Astrocyte (in vitro differentiated cells and primary cell): ENCODE measurements around the gene FAM241A. TPM values are rescaled to one million over a fixed set of nuclear protein-coding genes. Genes with fewer than 3 reads are reported as not detected.

Source experiments
- DNase-seq: peaks from one replicate; pipeline ENCODE4 v3.0.0-alpha.2; 2010; ENCODE audit warnings: low read depth
- FAIRE-seq: peaks from 2 replicates; lab custom pipeline; 2011; peaks lifted over from hg19 to GRCh38; lab: Jason Lieb, UNC
- H2AFZ ChIP-seq: 2 replicates; pipeline ENCODE4 v1.6.0; 2012; ENCODE audit warnings: low read depth, low read length, inconsistent platforms
- H3K27ac ChIP-seq: 2 replicates; pipeline ENCODE4 v1.5.1; 2011; ENCODE audit warnings: low read depth, low read length, inconsistent platforms
- H3K27me3 ChIP-seq: 2 replicates; pipeline ENCODE4 v1.6.0; 2011; ENCODE audit warnings: low read length, inconsistent platforms; ENCODE audit not compliant: insufficient read depth
- H3K36me3 ChIP-seq: 2 replicates; pipeline ENCODE4 v1.5.1; 2011; ENCODE audit warnings: low read length, inconsistent platforms; ENCODE audit not compliant: insufficient read depth
- H3K4me1 ChIP-seq: 2 replicates; pipeline ENCODE4 v1.5.1; 2011; ENCODE audit warnings: low read length, inconsistent platforms; ENCODE audit not compliant: insufficient read depth
- H3K4me2 ChIP-seq: 2 replicates; pipeline ENCODE4 v1.6.0; 2012; ENCODE audit warnings: low read length, inconsistent platforms
- H3K4me3 ChIP-seq: 2 replicates; pipeline ENCODE4 v1.5.1; 2011; ENCODE audit warnings: low read depth, mild to moderate bottlenecking, low read length, inconsistent platforms; ENCODE audit not compliant: insufficient read depth
- H3K79me2 ChIP-seq: 2 replicates; pipeline ENCODE4 v1.6.0; 2012; ENCODE audit warnings: mild to moderate bottlenecking, low read length, inconsistent platforms; ENCODE audit not compliant: insufficient read depth
- H3K9ac ChIP-seq: 2 replicates; pipeline ENCODE4 v1.6.0; 2012; ENCODE audit warnings: mild to moderate bottlenecking, low read length, inconsistent platforms
- H3K9me3 ChIP-seq: 2 replicates; pipeline ENCODE4 v1.5.1; 2012; ENCODE audit warnings: low read depth, mild to moderate bottlenecking, low read length, inconsistent platforms; ENCODE audit not compliant: insufficient read depth
- H4K20me1 ChIP-seq: 2 replicates; pipeline ENCODE4 v1.6.0; 2012; ENCODE audit warnings: low read length, inconsistent platforms; ENCODE audit not compliant: insufficient read depth
- H3K27ac Mint-ChIP-seq: one replicate; pipeline ENCODE4 v1.8.0; 2021; ENCODE audit warnings: mild to moderate bottlenecking, mixed read lengths; ENCODE audit not compliant: unreplicated experiment
- H3K27me3 Mint-ChIP-seq: one replicate; pipeline ENCODE4 v1.8.0; 2021; ENCODE audit warnings: low read depth, mixed read lengths; ENCODE audit not compliant: unreplicated experiment
- H3K36me3 Mint-ChIP-seq: one replicate; pipeline ENCODE4 v1.8.0; 2021; ENCODE audit warnings: low read depth, mixed read lengths; ENCODE audit not compliant: unreplicated experiment
- H3K4me1 Mint-ChIP-seq: one replicate; pipeline ENCODE4 v1.8.0; 2021; ENCODE audit warnings: low read depth, mixed read lengths; ENCODE audit not compliant: unreplicated experiment
- H3K4me3 Mint-ChIP-seq: one replicate; pipeline ENCODE4 v1.8.0; 2021; ENCODE audit warnings: mild to moderate bottlenecking, moderate library complexity, mixed read lengths; ENCODE audit not compliant: unreplicated experiment
- H3K9me3 Mint-ChIP-seq: one replicate; pipeline ENCODE4 v1.8.0; 2021; ENCODE audit warnings: mild to moderate bottlenecking, mixed read lengths; ENCODE audit not compliant: unreplicated experiment
- EZH2 ChIP-seq: IDR thresholded peaks from 2 replicates; pipeline ENCODE4 v1.6.1; 2012; ENCODE audit warnings: mild to moderate bottlenecking, low read length, inconsistent platforms; ENCODE audit not compliant: insufficient read depth
- total RNA-seq: library from RNA; stranded (reverse); gene quantifications from 2 replicates; pipeline ENCODE4 v1.2.1, GENCODE V29; 2021
- TF ChIP-seq, protein P1 (sequence below): IDR thresholded peaks from 2 replicates; pipeline ENCODE4 v1.5.1; 2011; ENCODE audit warnings: low read depth, mild to moderate bottlenecking, inconsistent platforms, low read length, moderate library complexity; ENCODE audit not compliant: insufficient read depth

The FAM241A gene
- total RNA-seq, 1 donor from 2014 or later: 1.7 TPM

DNA sequence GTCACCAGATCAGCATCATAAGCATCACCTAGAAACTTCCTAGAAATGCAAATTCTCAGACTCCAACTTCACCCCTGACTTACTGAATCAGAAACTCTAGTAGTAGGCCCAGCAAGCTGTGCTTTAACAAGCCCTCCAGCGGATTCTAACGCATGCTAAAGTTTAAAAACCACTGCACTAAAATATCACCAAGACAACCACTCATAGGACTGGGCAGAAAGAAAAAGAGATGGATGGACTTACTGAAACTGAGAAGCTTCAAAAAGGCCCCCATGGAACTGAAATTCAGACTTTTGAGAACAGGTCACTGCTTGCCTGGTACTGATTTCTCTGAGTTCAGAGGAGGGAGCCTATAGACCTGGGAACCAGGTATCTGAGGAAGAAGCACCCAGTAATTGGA lies 40.1 kb downstream of the FAM241A start:
- Mint-ChIP-seq H3K27ac (no peak overlapping the region), H3K9me3 (peaks cover 1% of the 10 kb centered on the region), H3K4me3 (no peak overlapping the region), H3K27me3 (no peaks in the 10 kb centered on the region), H3K36me3 (no peaks in the 10 kb centered on the region), H3K4me1 (no peaks in the 10 kb centered on the region)
- H3K27me3 ChIP-seq: no peaks in the 10 kb centered on the region
- FAIRE-seq: no peak
- H3K4me3 ChIP-seq: no peak overlapping the region
- no peak for DNase-seq
- H3K27ac ChIP-seq: no peak overlapping the region
- H3K9me3 ChIP-seq: no peaks in the 10 kb centered on the region
- H3K4me1 ChIP-seq: no peaks in the 10 kb centered on the region
- no peak overlapping the region for H2AFZ ChIP-seq
- no peak overlapping the region for H3K9ac ChIP-seq
- no peaks in the 10 kb centered on the region for H3K36me3 ChIP-seq
- H4K20me1 ChIP-seq: no peaks in the 10 kb centered on the region
- TF ChIP-seq EZH2: no peak
- TF ChIP-seq, protein P1, sequence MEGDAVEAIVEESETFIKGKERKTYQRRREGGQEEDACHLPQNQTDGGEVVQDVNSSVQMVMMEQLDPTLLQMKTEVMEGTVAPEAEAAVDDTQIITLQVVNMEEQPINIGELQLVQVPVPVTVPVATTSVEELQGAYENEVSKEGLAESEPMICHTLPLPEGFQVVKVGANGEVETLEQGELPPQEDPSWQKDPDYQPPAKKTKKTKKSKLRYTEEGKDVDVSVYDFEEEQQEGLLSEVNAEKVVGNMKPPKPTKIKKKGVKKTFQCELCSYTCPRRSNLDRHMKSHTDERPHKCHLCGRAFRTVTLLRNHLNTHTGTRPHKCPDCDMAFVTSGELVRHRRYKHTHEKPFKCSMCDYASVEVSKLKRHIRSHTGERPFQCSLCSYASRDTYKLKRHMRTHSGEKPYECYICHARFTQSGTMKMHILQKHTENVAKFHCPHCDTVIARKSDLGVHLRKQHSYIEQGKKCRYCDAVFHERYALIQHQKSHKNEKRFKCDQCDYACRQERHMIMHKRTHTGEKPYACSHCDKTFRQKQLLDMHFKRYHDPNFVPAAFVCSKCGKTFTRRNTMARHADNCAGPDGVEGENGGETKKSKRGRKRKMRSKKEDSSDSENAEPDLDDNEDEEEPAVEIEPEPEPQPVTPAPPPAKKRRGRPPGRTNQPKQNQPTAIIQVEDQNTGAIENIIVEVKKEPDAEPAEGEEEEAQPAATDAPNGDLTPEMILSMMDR: no peak
- no peak overlapping the region for H3K4me2 ChIP-seq
- no peaks in the 10 kb centered on the region for H3K79me2 ChIP-seq

- Mint-ChIP-seq H3K27ac (no peak overlapping the region), H3K36me3 (no peaks in the 10 kb centered on the region), H3K9me3 (peaks cover 1% of the 10 kb centered on the region), H3K4me3 (no peak overlapping the region), H3K27me3 (no peaks in the 10 kb centered on the region), H3K4me1 (no peaks in the 10 kb centered on the region)
- Histone ChIP-seq H3K9me3 (no peaks in the 10 kb centered on the region), H3K27me3 (no peaks in the 10 kb centered on the region), H3K9ac (no peak overlapping the region), H3K36me3 (no peaks in the 10 kb centered on the region), H3K4me2 (no peak overlapping the region), H3K4me1 (no peaks in the 10 kb centered on the region), H2AFZ (no peak overlapping the region), H3K79me2 (no peaks in the 10 kb centered on the region), H3K4me3 (no peak overlapping the region), H4K20me1 (no peaks in the 10 kb centered on the region), H3K27ac (no peak overlapping the region)
- TF ChIP-seq, protein P1: no peak
- no peak for TF ChIP-seq EZH2
- DNase-seq (no peak), FAIRE-seq (no peak)
Observed at GRCh38 chr4:112185740-112186670, 40.8 kb downstream of the FAM241A start.

- Histone ChIP-seq H3K4me1 (no peaks in the 10 kb centered on the region), H3K9ac (no peak overlapping the region), H3K4me3 (no peak overlapping the region), H3K79me2 (no peaks in the 10 kb centered on the region), H4K20me1 (no peaks in the 10 kb centered on the region), H3K36me3 (no peaks in the 10 kb centered on the region), H3K9me3 (no peaks in the 10 kb centered on the region), H2AFZ (no peak overlapping the region), H3K4me2 (no peak overlapping the region), H3K27me3 (no peaks in the 10 kb centered on the region), H3K27ac (no peak overlapping the region)
- H3K36me3 Mint-ChIP-seq: no peaks in the 10 kb centered on the region
- H3K4me3 Mint-ChIP-seq: no peak overlapping the region
- H3K27ac Mint-ChIP-seq: no peak overlapping the region
- DNase-seq (no peak), FAIRE-seq (no peak)
- H3K4me1 Mint-ChIP-seq: no peaks in the 10 kb centered on the region
- no peak for TF ChIP-seq EZH2
- TF ChIP-seq, protein P1: no peak
- H3K27me3 Mint-ChIP-seq: no peaks in the 10 kb centered on the region
- no peaks in the 10 kb centered on the region for H3K9me3 Mint-ChIP-seq
Observed at GRCh38 chr4:112189754-112190153, 44.5 kb downstream of the FAM241A start.
